ENCODE data around the gene LCN1.

GRCh38 chr9:135488013-135488330 is 33.3 kb upstream of the LCN1 start:
- TF ChIP-seq POLR2A (IDR thresholded peaks at IDR 0.05) (no peak), CTCF (IDR thresholded peaks at IDR 0.05) (no peak)

Data from transverse colon (tissue), 3 donors.